HG03571 (cell line): Measurements from ENCODE around the gene USP53.
A peak's percentile ranks its signal among the peaks of the same experiment; 100 is the strongest.
"Not testable (repeated sequence)": the region's sequence is repeated elsewhere in the genome, so short reads cannot be mapped to it uniquely, and the experiment has no call there.

ENCODE experiments used
- ATAC-seq: cut with Tn5 transposase; IDR thresholded peaks from one replicate; pipeline ENCODE4 v1.9.1; 2021; ENCODE audit not compliant: unreplicated experiment

USP53 gene

GRCh38 chr4:119313237-119313636, 100.7 kb downstream of the USP53 start:
- ATAC-seq = no peak

- peak; percentile 52 for ATAC-seq
These were observed 101.8 kb downstream of the USP53 start for GRCh38 chr4:119314356-119314755.

GRCh38 chr4:119315036-119315435, 102.5 kb downstream of the USP53 start:
- no peak for ATAC-seq

- no peak for ATAC-seq
These were observed 105.5 kb downstream of the USP53 start for GRCh38 chr4:119317990-119318389.

GRCh38 chr4:119321921-119322687, 109.6 kb downstream of the USP53 start, which contains the start of gene FABP2:
Gene FABP2 (minus strand): TSS chr4:119322138. CDS start chr4:119322102, 36 bp downstream.
- no peak for ATAC-seq

GRCh38 chr4:119328695-119329094, 116.2 kb downstream of the USP53 start:
- ATAC-seq = no peak

GRCh38 chr4:119329835-119330620, 117.5 kb downstream of the USP53 start:
- no peak for ATAC-seq

- not testable (repeated sequence) for ATAC-seq
These were observed 123.9 kb downstream of the USP53 start for GRCh38 chr4:119336332-119336979.

GRCh38 chr4:119337010-119337409, 124.5 kb downstream of the USP53 start:
- ATAC-seq = no peak

- ATAC-seq = not testable (repeated sequence)
These were observed 127.4 kb downstream of the USP53 start for GRCh38 chr4:119339895-119340294.

- ATAC-seq = not testable (repeated sequence)
These were observed 130.8 kb downstream of the USP53 start for GRCh38 chr4:119343293-119343692.
